Ishikawa (cell line): Measurements from ENCODE around the gene ARL14EP.

Experiments
- CEBPB ChIP-seq: IDR thresholded peaks from 2 replicates; pipeline ENCODE4 v1.6.1; 2012
- CREB1 ChIP-seq: IDR thresholded peaks from 2 replicates; pipeline ENCODE4 v1.6.1; 2012; ENCODE audit warnings: low read depth
- EGR1 ChIP-seq: IDR thresholded peaks from 2 replicates; pipeline ENCODE4 v1.6.1; 2012
- EP300 ChIP-seq: IDR thresholded peaks from 2 replicates; pipeline ENCODE4 v1.6.1; 2012; ENCODE audit warnings: borderline replicate concordance
- FOXM1 ChIP-seq: IDR thresholded peaks from 2 replicates; pipeline ENCODE4 v1.6.1; 2012; ENCODE audit warnings: low read depth, borderline replicate concordance
- NFIC ChIP-seq: IDR thresholded peaks from 2 replicates; pipeline ENCODE4 v1.6.1; 2012
- RAD21 ChIP-seq: IDR thresholded peaks from 2 replicates; pipeline ENCODE4 v1.6.1; 2012; ENCODE audit warnings: low read depth
- TAF1 ChIP-seq: IDR thresholded peaks from 2 replicates; pipeline ENCODE4 v1.6.1; 2012; ENCODE audit warnings: low read depth, mild to moderate bottlenecking
- TCF12 ChIP-seq: IDR thresholded peaks from 2 replicates; pipeline ENCODE4 v1.6.1; 2012; ENCODE audit warnings: low read depth
- YY1 ChIP-seq: IDR thresholded peaks from 2 replicates; pipeline ENCODE4 v1.6.1; 2012; ENCODE audit warnings: low read depth
- TF ChIP-seq, protein P1 (sequence below): IDR thresholded peaks from 2 replicates; pipeline ENCODE4 v1.6.1; 2012; ENCODE audit warnings: low read depth, mild to moderate bottlenecking
- TF ChIP-seq, protein P2 (sequence below): IDR thresholded peaks from 2 replicates; pipeline ENCODE4 v1.6.1; 2012

DNA sequence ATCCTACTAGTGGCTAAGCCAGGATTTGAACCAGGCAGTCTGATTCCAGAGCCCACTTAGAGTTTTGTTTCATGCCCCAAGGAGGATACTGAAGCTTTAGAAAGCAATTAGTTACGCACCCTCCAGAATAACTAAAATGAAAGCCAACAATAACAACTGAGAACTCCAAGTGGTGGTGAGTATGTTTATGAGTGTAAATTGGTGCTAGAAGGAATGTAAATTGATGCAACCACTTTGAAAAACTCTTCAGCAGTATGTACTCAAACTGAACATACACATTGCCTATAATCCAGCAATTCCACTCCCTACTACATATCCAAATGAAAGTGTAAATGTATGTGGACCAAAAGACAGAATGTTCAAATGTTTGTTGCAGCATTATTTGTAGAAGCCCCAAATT is 6.7 kb upstream of the ARL14EP start:
- TF ChIP-seq TAF1 (no peak), CREB1 (no peak), EP300 (no peak), EGR1 (no peak), RAD21 (no peak), NFIC (no peak), YY1 (no peak), TCF12 (no peak), CEBPB (no peak), FOXM1 (no peak)
- TF ChIP-seq, protein P1, sequence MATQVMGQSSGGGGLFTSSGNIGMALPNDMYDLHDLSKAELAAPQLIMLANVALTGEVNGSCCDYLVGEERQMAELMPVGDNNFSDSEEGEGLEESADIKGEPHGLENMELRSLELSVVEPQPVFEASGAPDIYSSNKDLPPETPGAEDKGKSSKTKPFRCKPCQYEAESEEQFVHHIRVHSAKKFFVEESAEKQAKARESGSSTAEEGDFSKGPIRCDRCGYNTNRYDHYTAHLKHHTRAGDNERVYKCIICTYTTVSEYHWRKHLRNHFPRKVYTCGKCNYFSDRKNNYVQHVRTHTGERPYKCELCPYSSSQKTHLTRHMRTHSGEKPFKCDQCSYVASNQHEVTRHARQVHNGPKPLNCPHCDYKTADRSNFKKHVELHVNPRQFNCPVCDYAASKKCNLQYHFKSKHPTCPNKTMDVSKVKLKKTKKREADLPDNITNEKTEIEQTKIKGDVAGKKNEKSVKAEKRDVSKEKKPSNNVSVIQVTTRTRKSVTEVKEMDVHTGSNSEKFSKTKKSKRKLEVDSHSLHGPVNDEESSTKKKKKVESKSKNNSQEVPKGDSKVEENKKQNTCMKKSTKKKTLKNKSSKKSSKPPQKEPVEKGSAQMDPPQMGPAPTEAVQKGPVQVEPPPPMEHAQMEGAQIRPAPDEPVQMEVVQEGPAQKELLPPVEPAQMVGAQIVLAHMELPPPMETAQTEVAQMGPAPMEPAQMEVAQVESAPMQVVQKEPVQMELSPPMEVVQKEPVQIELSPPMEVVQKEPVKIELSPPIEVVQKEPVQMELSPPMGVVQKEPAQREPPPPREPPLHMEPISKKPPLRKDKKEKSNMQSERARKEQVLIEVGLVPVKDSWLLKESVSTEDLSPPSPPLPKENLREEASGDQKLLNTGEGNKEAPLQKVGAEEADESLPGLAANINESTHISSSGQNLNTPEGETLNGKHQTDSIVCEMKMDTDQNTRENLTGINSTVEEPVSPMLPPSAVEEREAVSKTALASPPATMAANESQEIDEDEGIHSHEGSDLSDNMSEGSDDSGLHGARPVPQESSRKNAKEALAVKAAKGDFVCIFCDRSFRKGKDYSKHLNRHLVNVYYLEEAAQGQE: no peak
- TF ChIP-seq, protein P2, sequence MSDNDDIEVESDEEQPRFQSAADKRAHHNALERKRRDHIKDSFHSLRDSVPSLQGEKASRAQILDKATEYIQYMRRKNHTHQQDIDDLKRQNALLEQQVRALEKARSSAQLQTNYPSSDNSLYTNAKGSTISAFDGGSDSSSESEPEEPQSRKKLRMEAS: no peak
